Uterus (tissue), 4 donors: ENCODE results near the gene HSPA12B. TPM values are rescaled to one million over a fixed set of nuclear protein-coding genes. Genes with fewer than 3 reads are reported as not detected.

Experiments
- DNase-seq, 2 donors: peaks; one replicate each; pipeline ENCODE4 v3.0.0-alpha.2; 2019 to 2020
- H3K27ac ChIP-seq, 2 donors: fragments of 200-600 bp; sonication (generic); 1 replicate in 1 of 2; 2 replicates in 1 of 2; pipeline ENCODE4 v1.5.1; 2016 to 2018
- H3K27me3 ChIP-seq, 2 donors: fragments of 200-600 bp; sonication (generic); one replicate each; pipeline ENCODE4 v1.5.1; 2018 to 2019; ENCODE audit warnings: control low read depth in 1 of 2
- H3K36me3 ChIP-seq, 2 donors: fragments of 200-600 bp; sonication (generic); one replicate each; pipeline ENCODE4 v1.5.1; 2019; ENCODE audit warnings: control low read depth in 1 of 2
- H3K4me1 ChIP-seq, 2 donors: fragments of 200-600 bp; sonication (generic); one replicate each; pipeline ENCODE4 v1.5.1; 2018 to 2019; ENCODE audit warnings: control low read depth in 1 of 2
- H3K4me3 ChIP-seq, 2 donors: fragments of 200-600 bp; sonication (generic); 1 replicate in 1 of 2; 2 replicates in 1 of 2; pipeline ENCODE4 v1.5.1; 2018 to 2019; ENCODE audit warnings: mild to moderate bottlenecking in 1 of 2
- H3K9me3 ChIP-seq, 2 donors: fragments of 200-600 bp; sonication (generic); one replicate each; pipeline ENCODE4 v1.5.1; 2019; ENCODE audit warnings: control low read depth in 1 of 2
- CTCF ChIP-seq, 4 experiments: fragments of 200-600 bp in 2 of 4; fragments of 450-650 bp in 2 of 4; sonication (generic) in 2 of 4; IDR thresholded peaks; one replicate each; pipeline ENCODE4 v1.5.1; 2016 to 2019; ENCODE audit warnings: antibody characterized with exemption in 4 of 4, mild to moderate bottlenecking in 2 of 4, moderate library complexity in 1 of 4
- POLR2A ChIP-seq, 2 donors: fragments of 450-650 bp; IDR thresholded peaks; one replicate each; pipeline ENCODE4 v1.6.1; 2016; ENCODE audit warnings: antibody characterized with exemption in 2 of 2, mild to moderate bottlenecking in 1 of 2, moderate library complexity in 1 of 2
- intact Hi-C: fragments of 100-400 bp; cut with DNase I; formaldehyde crosslinking; loops from one replicate; pipeline ENCODE4 v1.15.1; 2023; ENCODE audit warnings: low total_unique reads
- total RNA-seq, 4 donors: library from RNA; depleted of rRNA in 3 of 4; stranded (reverse); fragments of >200 nt in 3 of 4; gene quantifications; one replicate each; pipeline versions ENCODE4 v1.1.0 to v1.2.4, GENCODE V29; 2014 to 2023
- donor health status: DM: yes; HTN: yes; CAD: no.

HSPA12B gene
- total RNA-seq, 4 donors from 2014 or later: 4.7 to 46.2 (median 27.6) TPM

GRCh38 chr20:3739054-3739925, 6.8 kb downstream of the HSPA12B start:
- H3K27ac ChIP-seq: peak overlapping the region; percentile 63 to 71
- no peaks in the 10 kb centered on the region for H3K9me3 ChIP-seq
- no peaks in the 10 kb centered on the region for H3K4me1 ChIP-seq
- TF ChIP-seq CTCF (IDR thresholded peaks at IDR 0.05) (no peak), POLR2A (IDR thresholded peaks at IDR 0.05) (no peak)
- no peaks in the 10 kb centered on the region for H3K27me3 ChIP-seq
- H3K36me3 ChIP-seq: no peaks in the 10 kb centered on the region
- intact Hi-C loops: no loop called here
- DNase-seq: no peak
- H3K4me3 ChIP-seq: no peak overlapping the region

DNA sequence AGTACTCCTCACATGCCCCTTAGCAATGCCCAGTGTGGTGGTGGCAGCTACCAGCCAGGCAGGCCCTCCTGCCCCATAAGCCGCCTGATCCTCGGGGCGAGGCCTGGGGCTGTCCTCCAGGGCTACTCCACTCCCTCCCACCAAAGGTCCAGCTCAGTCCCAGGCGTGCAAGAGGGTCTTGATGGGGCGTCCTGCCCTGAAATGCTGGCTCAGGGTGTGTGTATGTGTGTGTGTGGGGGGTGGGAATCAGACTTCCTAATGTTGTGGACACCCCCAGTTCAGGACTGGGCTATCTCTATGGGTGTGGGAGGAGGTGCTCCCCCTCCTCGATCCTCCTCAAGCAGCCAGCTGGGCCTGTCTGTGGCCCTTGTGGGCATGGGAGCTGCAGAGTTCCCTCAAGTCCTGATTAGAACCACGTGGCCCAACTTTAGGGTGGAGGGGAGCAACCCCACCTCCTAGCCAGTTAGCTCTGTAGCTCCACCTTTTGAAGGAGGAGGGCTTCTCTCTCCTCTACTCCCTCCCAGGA, 7.5 kb downstream of the HSPA12B start:
- Histone ChIP-seq H3K27me3 (no peaks in the 10 kb centered on the region), H3K9me3 (no peaks in the 10 kb centered on the region), H3K36me3 (no peaks in the 10 kb centered on the region), H3K4me3 (no peak overlapping the region), H3K27ac (peak overlapping the region; percentile 63 to 71), H3K4me1 (no peaks in the 10 kb centered on the region)
- TF ChIP-seq POLR2A (IDR thresholded peaks at IDR 0.05) (no peak), CTCF (IDR thresholded peaks at IDR 0.05) (no peak)
- intact Hi-C loops: no loop called here
- DNase-seq: no peak

- intact Hi-C loops: no loop called here
- Histone ChIP-seq H3K27ac (peak overlapping the region; percentile 63 to 71), H3K4me1 (no peaks in the 10 kb centered on the region), H3K27me3 (no peaks in the 10 kb centered on the region), H3K9me3 (no peaks in the 10 kb centered on the region), H3K36me3 (no peaks in the 10 kb centered on the region), H3K4me3 (no peak overlapping the region)
- no peak for TF ChIP-seq CTCF (IDR thresholded peaks at IDR 0.05)
- TF ChIP-seq POLR2A (IDR thresholded peaks at IDR 0.05): no peak
- no peak for DNase-seq
These were observed 8.3 kb downstream of the HSPA12B start for GRCh38 chr20:3740615-3741301.

DNA sequence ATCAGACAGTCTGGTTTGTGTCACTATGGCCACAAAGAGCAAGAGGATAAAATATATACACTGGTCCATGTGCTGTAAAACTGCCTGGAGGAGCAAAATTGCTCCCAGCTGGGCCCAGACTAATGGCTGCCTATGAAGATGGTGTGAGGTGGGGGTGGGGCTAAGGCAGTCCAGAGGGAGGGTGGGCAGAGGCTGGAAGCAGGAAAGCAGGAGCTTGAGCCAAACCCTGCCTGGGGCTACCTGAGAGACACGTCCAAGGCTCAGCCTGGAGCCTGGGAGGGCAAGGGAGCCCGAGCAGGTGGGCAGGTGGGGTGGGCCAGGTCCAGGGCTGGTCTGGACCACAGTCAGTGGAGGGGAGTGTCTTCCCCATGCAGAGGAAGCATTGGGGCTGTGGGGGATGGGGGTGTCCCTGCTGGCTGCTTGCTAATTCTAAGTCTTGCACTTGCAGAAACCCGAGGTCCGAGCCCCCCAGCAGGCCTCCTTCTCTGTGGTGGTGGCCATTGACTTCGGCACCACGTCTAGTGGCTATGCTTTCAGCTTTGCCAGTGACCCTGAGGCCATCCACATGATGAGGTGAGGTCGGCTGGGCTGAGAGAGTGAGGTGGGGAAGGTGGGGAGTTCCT, 9.5 kb downstream of the HSPA12B start:
- DNase-seq: no peak
- H3K27me3 ChIP-seq: no peaks in the 10 kb centered on the region
- no peaks in the 10 kb centered on the region for H3K36me3 ChIP-seq
- H3K4me1 ChIP-seq: no peaks in the 10 kb centered on the region
- TF ChIP-seq CTCF (IDR thresholded peaks at IDR 0.05): no peak
- TF ChIP-seq POLR2A (IDR thresholded peaks at IDR 0.05): no peak
- H3K9me3 ChIP-seq: no peaks in the 10 kb centered on the region
- no peak overlapping the region for H3K4me3 ChIP-seq
- H3K27ac ChIP-seq: no peak overlapping the region
- intact Hi-C loops: no loop called here
